HFFc6 (cell line): ENCODE measurements around the gene SLC25A53. TPM values are rescaled to one million over a fixed set of nuclear protein-coding genes. Genes with fewer than 3 reads are reported as not detected.

Experiments used
- DNase-seq: peaks from one replicate; pipeline ENCODE4 v3.0.0-alpha.2; 2018
- H3K27ac Mint-ChIP-seq: 2 replicates; pipeline ENCODE4 v1.8.0; 2020; ENCODE audit warnings: mild to moderate bottlenecking, mixed read lengths
- H3K27me3 Mint-ChIP-seq: 2 replicates; pipeline ENCODE4 v1.8.0; 2021; ENCODE audit warnings: mild to moderate bottlenecking, moderate library complexity, mixed read lengths; ENCODE audit not compliant: insufficient read depth
- H3K36me3 Mint-ChIP-seq: 2 replicates; pipeline ENCODE4 v1.8.0; 2021; ENCODE audit warnings: low read depth, mixed read lengths
- H3K4me1 Mint-ChIP-seq: 2 replicates; pipeline ENCODE4 v1.8.0; 2020; ENCODE audit warnings: low read depth, mixed read lengths
- H3K4me3 Mint-ChIP-seq: 2 replicates; pipeline ENCODE4 v1.8.0; 2020; ENCODE audit warnings: mild to moderate bottlenecking, moderate library complexity, mixed read lengths
- H3K9me3 Mint-ChIP-seq: 2 replicates; pipeline ENCODE4 v1.8.0; 2020; ENCODE audit warnings: mild to moderate bottlenecking, mixed read lengths
- total RNA-seq, 6 experiments: library from RNA; stranded (reverse); fragmentation: NEBNext Ultra II Directional; extraction: Animal tissue kit (Norgen Biotek cat#: 25700); gene quantifications; 2 replicates in 1 of 6; 3 replicates in 5 of 6; pipeline ENCODE4 v1.2.3, GENCODE V29; 2021
- TF ChIP-seq, protein P1 (sequence below): fragments of 200-600 bp; sonication (generic); IDR thresholded peaks from 2 replicates; pipeline ENCODE4 v1.5.0; 2021; ENCODE audit warnings: antibody characterized with exemption, mild to moderate bottlenecking

The SLC25A53 gene
- total RNA-seq, 6 experiments from 2014 or later = 4.0 to 5.9 (median 4.6) TPM

DNA sequence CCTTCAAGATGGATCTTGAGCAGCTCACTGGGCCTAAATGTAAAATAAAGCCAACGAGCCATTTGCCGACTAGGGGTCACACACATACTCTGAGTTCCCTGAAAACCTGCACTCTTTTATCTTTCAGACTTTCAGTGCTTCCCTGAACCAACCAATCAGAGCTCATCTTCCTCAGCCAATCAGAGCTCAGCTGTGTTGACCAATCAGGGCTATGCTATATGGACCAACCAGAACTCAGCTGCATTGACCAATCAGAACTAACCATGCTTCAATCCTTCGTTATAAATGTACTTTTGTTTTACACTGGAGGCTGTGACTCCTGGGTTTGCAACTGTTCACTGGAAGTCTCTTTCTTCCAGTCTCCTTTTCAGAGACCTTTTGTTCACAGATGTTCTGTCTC is 19.3 kb downstream of the SLC25A53 start:
- Mint-ChIP-seq H3K27ac (no peak overlapping the region), H3K27me3 (no peaks in the 10 kb centered on the region; the same call in 1 of the 2 replicates), H3K4me1 (peaks cover 8% of the 10 kb centered on the region), H3K36me3 (no peaks in the 10 kb centered on the region), H3K9me3 (no peaks in the 10 kb centered on the region), H3K4me3 (no peak overlapping the region)
- TF ChIP-seq, protein P1, sequence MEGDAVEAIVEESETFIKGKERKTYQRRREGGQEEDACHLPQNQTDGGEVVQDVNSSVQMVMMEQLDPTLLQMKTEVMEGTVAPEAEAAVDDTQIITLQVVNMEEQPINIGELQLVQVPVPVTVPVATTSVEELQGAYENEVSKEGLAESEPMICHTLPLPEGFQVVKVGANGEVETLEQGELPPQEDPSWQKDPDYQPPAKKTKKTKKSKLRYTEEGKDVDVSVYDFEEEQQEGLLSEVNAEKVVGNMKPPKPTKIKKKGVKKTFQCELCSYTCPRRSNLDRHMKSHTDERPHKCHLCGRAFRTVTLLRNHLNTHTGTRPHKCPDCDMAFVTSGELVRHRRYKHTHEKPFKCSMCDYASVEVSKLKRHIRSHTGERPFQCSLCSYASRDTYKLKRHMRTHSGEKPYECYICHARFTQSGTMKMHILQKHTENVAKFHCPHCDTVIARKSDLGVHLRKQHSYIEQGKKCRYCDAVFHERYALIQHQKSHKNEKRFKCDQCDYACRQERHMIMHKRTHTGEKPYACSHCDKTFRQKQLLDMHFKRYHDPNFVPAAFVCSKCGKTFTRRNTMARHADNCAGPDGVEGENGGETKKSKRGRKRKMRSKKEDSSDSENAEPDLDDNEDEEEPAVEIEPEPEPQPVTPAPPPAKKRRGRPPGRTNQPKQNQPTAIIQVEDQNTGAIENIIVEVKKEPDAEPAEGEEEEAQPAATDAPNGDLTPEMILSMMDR = no peak
- no peak for DNase-seq

DNA sequence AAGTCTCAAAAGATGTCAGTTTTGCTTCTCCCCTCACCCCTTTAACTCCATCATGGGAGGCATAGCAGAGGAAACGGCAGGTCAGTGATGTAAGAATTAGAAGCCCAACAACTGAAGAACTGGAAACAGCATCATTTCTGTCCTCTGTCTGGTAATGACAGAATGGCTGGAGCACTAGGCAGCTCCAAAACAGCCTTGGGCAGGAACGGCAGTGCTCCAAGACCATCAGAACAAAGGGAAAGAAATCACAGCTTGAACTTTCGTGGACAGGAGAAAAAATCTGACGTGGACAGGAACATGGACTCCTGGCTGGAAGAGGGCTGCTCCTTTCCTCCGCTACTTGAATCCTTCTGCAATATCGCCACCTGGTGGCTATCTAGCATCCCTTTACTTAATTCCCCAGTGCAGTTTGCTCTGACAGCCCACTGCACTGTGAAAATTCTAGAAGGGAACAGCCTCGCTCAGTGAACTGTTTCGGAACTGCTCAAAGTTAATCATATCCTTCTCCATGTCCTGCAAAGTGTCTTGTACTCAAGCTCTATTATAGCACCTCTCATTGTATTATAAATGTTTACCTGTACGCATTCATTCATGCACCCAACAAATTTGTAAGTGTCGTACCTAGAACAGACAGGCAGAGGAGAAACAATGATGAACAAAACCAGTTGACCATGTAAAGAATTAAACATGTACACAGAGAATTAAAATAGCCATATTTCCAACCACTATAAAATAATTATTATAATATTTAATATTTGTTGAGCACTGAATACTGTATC is 20.4 kb downstream of the SLC25A53 start:
- Mint-ChIP-seq H3K4me3 (peak overlapping the region; percentile 90), H3K9me3 (no peaks in the 10 kb centered on the region), H3K27ac (peak overlapping the region; percentile 94), H3K27me3 (no peaks in the 10 kb centered on the region; the same call in 1 of the 2 replicates), H3K4me1 (peaks cover 8% of the 10 kb centered on the region), H3K36me3 (no peaks in the 10 kb centered on the region)
- TF ChIP-seq, protein P1 = peak; percentile 87
- peak; percentile 78 for DNase-seq

DNA sequence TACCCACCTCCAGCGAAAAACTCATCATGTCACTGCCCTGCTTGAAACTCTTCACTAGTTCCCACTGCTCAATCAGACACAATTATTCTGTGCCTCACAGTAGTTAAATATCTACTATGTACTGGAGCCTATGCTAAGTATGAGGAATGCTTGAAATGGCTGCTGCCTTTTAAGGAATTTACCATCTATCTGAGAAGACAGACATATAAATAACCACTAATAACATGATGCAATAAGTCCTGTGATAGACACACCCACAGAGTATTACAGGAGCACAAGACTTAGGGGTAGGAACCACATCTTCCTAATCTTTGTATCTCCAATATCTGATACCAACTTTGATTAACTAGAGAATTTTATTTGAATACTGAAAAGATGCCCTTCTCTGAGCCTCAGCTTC is 21.1 kb downstream of the SLC25A53 start:
- TF ChIP-seq, protein P1 = no peak
- Mint-ChIP-seq H3K9me3 (no peaks in the 10 kb centered on the region), H3K27ac (peak overlapping the region; percentile 38; the same call in 1 of the 2 replicates), H3K36me3 (peaks cover 5% of the 10 kb centered on the region), H3K4me3 (0 out of 2 replicates have a peak overlapping the region, but pooled peaks have one; percentile 90), H3K4me1 (peaks cover 14% of the 10 kb centered on the region), H3K27me3 (no peaks in the 10 kb centered on the region; the same call in 1 of the 2 replicates)
- no peak for DNase-seq

DNA sequence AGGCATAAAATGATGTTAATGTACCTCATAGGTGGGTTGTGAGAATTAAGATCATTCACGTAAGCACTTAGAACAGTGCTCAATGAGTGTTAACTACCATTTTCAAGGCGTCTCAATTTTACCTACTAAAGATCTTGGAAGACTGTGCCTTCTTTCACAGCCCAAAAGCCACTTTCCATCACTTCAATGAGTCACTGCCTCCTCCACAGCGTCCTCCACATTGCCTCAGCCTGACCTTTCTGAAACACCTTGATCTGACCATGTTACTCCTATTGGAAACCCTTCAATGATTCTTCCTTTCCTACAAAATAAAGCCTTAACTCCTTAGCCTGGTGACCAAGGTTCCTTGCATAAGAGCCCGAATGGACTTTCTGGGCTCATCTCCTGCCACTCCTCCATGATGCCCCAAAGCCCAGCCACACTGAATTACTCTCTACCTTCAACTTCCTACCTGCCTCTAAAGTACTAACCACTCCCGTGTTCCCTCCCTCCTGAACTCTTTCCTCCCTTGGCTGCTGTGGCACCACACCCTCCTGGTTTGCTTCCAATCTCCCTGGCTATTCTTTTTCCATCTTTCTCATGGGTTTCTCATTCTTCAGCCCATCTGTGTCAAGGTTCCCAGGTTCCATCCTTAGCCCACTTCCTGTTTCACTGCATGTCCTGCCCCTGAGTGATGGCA is 22.1 kb downstream of the SLC25A53 start:
- Mint-ChIP-seq H3K9me3 (no peaks in the 10 kb centered on the region), H3K4me3 (no peak overlapping the region), H3K36me3 (peaks cover 9% of the 10 kb centered on the region), H3K27me3 (no peaks in the 10 kb centered on the region; the same call in 1 of the 2 replicates), H3K4me1 (peaks cover 18% of the 10 kb centered on the region), H3K27ac (no peak overlapping the region)
- TF ChIP-seq, protein P1 = no peak
- no peak for DNase-seq

DNA sequence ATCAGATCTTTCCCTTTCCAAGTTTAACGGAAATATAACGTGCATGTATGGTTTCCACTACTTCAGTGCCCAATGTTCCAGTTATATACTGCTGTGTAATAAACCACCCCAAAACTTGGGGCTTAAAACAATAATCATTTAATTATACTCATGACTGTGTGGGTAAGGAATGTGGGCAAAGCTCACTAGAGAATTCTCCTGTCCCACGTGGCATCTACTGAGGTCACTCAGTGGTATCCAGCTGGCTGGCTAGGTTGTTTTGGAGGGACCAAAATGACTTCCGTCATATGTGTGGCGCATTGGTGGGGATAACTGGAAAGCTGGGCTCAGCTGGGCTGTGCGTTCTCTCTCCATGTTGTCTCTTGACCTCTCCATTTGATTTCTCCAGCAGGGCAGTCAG is 26.0 kb downstream of the SLC25A53 start:
- H3K36me3 Mint-ChIP-seq = peaks cover 9% of the 10 kb centered on the region
- TF ChIP-seq, protein P1 = no peak
- H3K4me3 Mint-ChIP-seq = no peak overlapping the region
- no peak for DNase-seq
- peaks cover 18% of the 10 kb centered on the region for H3K4me1 Mint-ChIP-seq
- no peaks in the 10 kb centered on the region; the same call in 1 of the 2 replicates for H3K27me3 Mint-ChIP-seq
- no peaks in the 10 kb centered on the region for H3K9me3 Mint-ChIP-seq
- no peak overlapping the region; the same call in 1 of the 2 replicates for H3K27ac Mint-ChIP-seq
